ENCODE measurements around the gene CSNK2A2.

Gene CSNK2A2

DNA sequence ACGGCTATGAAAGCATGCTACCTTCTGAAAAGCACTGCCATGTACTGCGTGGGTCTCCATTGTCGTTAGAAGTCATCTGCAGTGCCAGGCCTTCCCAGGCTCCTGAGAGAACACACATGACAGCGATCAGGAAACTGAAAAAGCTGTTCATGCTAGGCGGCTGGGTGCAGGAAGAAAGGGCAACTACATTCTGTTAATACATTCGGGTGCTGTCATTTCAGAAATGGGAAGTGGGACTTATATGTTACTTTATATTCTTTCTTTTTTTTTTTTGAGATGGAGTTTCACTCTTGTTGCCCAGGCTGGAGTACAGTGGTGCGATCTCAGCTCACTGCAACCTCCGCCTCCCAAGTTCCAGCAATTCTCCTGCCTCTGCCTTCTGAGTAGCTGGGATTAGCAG, 88.6 kb downstream of the CSNK2A2 start:
- DNase-seq, result no peak

Data from NCI-H2171 (cell line).